ENCODE data around the gene ILF3.

- no peak for TF ChIP-seq POLR2AphosphoS5 (IDR thresholded peaks at IDR 0.05; ENCODE audit: low read depth)
- TF ChIP-seq CTCF (IDR thresholded peaks at IDR 0.05; ENCODE audit: insufficient read depth, low read length): no peak
These were observed 38.6 kb upstream of the ILF3 start for GRCh38 chr19:10615429-10616023.
